ENCODE results near the gene RP9.
A peak's percentile ranks its signal among the peaks of the same experiment; 100 is the strongest.

RP9 gene

DNA sequence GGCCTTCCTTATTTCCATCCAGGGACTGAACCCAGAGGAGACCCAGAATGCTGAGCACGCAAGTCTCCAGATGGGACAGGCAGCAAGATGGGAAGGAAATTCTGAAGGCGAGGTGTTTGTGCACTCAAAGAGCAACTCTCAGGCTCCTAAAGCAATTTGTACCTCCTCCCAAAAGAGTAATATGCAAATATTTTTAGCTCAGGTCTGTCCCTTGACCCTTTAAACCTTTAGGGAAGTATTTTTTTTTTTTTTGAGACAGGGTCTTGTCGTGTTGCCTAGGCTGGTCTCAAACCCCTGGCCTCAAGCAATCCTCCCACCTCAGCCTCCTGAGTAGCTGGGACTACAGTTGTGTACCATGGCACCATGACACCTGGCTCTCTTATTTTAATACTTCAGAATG lies 8.4 kb downstream of the RP9 start:
- no peak for DNase-seq

DNA sequence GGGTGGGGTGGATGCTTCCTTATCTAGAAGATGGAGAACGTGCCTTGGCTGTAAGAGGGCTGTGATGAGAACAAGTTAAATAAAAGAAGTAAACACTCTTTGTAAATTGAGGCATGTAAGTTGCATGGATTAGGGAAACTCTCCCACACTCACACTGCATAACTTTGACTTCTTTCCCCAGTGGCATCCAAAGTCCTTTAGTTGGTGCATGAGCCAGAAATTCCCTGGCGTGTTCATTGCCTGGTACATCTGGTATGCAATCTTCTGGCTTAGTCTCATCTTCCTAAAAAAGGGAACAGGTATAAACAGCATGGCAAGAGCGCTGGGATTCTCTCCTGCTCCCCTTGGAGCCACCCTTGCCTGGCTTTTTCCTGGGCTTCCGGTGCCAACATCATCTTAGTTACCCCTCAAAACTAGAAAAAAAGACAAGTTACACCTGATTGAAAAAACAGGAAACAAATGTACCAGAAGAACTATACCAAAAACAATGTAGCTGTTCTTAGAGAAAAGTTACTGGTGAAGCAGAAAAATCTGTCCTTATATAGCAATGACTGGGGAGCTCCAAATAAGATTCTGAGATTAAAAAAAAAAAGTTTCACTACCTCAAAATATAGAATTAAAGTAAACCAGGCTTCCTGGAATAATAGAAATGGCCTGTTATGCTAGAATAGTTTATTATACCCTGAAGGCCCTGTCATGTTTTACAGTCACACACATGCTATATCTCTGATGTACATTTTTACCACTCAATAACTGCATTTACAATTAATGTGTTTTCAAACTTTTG lies 9.9 kb downstream of the RP9 start:
- no peak for DNase-seq

DNA sequence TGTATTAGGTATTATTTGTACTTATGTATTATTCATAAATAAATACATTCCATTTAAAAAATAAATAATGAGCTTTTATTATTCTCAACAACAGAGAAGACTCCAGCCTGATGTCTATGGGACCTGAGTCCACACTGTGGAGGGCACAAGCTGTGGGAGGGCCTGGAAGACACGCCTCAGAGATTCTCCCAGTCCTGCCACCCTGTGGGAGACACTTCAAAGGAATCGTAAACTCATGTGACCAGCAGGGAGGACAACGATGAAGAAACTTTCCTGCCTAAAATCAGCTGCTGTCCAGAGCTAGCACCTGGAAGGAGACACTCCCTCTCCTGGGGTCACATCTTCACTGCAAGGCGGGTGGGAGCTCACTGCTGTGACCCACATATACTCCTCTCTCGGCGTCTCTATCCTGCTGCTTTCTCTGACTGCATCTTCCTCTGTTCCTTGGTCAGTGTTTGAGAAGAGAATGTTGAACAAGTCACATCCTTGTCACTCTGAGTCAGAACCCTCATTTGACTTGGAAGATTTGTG lies 14.4 kb downstream of the RP9 start:
- peak in 1 of 2 experiments; percentile 4 for DNase-seq

DNA sequence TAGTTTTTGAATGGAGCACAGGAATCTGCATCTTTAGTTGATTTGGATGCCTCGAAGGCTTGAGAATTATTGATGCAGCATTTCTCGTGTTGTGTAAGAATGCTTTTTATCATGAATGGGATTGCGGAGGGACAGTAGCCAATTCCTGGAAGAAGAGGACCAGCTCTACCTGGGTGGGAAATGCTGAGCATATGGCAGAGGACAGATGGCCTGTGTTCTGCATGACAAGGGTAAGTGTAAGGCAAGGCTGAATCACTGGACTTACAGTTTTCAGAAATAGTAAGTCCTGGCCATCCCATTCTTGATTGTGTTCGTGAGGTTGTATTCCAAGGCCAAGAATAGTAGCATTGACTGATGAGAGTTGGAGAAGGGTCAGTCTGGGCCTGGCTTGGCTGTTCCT lies 15.9 kb downstream of the RP9 start:
- DNase-seq = peak in 1 of 2 experiments; percentile 61

DNA sequence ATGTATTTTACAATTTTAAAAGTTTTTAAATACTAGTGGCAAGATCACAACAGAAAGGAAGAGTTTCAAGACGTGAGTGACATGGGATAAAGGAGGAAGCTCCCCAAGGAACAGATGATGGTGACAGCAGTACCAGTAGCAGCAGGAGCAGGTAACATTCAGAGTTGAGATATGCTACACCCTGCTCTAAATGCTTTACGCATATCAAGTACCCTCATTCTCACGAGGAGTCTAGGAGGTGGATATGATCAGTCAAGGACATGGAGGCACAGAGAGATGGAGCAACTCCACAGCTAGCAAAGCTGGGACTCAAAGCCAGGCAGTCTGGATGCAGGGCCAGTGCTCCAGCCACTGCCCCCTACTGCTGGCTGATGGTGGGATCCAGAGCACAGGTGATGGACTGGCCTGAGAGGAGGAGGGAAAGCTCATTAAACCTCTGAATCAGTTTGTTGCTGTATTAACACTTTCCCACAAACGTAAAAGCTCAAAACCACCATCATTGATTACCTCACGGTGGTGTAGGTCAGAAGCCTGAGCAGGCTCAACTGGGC lies 17.5 kb downstream of the RP9 start:
- DNase-seq = peak in 1 of 2 experiments; percentile 19

DNA sequence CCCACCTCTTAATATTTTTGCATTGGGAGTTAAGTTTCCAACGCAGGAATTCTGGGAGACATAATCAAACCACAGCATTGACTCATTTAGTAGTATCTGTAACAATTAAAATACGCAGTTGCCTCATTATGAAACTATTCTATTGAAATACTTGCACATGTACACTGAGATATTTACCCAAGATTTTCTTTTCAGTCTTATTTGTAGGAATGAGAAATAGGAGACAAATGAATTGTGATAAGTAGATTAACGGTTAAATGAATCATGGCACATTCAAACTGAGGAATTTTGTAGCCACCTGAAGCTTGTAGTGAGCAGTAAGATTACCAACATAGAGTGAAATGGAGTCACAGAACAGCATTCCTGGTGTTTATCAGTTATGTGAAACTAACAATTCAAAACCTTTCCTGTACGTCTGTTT lies 18.1 kb downstream of the RP9 start:
- DNase-seq = no peak

DNA sequence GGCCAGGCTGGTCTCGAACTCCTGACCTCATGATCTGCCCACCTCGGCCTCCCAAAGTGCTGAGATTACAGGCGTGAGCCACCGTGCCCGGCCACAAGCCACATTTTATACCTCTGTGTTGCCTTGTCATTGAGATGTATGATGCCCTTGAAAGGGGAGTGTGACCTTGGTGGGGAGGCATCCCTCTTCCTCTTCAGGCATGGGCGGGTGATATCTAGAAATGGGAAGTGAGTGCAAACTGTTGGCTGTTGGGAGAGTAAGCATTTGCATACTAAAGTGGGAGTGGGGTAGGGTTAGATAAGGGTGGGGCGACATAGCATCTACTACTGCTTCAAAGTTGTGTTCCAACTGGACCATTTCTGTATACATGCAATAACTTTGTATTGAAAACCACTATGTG lies 20.1 kb downstream of the RP9 start:
- DNase-seq = no peak

DNA sequence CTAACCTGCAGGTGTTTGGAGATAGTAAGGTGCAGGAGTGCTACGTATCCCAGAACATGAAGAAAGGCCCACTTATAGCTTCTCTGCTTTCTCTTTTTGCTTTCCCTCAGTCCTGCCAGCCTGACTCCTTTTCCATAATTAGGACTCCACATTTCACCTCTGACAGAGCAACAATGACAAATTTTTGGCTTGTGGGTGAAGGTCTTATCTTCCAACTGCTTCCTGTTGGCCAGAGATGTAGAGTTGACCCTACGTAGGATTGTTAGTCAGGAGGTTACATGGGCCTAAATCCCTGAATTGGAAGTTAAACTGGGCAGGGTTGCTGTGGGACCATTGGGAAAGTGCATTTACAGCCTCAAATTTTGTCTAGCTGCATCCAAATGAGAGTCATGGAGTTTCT lies 21.3 kb downstream of the RP9 start:
- no peak for DNase-seq

DNA sequence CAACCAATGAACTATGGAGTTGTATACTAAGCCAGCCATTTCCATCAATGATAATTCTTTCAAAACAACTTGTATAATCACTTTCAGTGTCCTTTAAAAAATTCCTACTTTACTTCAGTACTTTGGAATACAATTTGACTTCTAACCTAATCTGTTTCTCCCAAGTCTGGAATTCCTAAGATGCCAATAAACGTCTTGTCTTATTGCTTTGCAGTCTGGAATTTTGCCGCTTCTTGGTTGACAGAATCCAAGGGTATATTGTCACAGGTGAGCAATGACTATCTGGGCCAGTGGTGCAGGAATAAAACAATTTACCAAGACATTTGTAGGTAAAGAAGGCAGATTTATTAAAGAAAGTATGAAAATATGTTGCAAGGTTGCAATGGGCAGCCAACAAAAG lies 21.8 kb downstream of the RP9 start:
- no peak for DNase-seq

DNA sequence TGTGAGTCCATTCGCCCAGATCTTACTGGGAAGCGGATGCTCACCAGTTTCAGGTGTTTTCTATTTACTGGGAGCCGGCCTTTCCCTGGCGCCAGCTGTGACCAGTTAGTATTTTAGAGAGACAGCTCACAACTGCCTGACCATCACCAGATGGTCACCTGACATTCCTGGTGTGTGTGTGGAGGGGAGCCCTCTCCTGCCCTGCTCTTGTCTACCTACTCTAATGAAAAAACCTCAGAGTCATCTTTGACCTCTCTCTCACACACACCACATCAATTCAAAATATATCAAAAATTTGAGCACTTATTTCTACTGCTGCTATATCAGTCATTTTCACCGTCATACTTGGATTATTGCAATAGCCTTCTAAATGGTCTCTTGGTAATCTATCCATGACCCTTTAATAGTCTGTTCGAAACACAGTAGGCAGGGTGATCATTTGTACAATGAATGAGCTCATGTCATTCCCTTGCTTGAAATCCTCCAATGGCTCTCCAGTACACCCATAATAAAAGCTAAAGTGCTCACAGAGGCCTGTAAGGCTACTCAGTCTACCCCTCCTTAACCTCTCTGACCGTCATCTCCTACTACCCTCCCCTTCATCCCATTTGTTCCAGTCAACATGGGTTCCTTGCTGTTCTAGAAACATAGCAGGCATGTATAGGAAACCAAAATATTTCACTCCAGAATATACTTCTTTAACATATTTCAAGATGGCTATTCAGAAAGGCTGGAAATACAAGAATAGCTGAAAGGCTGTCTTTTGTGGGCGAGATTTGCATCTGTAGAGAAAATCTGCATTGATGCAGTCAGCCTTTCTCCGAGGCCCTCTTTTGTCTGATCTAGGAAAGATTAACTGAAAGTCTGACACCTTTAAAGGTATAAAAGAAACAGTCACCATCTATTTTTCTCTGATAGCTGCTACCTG lies 29.2 kb downstream of the RP9 start:
- DNase-seq = no peak

DNA sequence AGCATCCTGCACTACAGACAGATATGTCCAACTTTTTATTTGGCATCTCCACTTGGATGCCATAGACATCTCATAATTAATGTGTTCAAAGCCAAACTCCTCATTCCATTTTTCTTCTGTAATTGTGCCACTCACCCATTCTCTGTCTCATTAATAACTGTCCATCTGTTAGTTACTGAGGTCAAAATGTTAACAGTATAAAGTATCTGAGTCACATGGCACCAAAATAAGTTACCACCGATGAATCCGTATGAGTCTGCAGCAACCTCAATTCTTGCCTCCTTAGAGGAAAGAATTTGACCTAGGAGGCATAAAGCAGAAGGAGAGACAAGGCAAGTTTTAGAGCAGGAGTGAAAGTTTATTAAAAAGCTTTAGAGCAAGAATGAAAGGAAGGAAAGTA lies 30.1 kb downstream of the RP9 start:
- DNase-seq = no peak

DNA sequence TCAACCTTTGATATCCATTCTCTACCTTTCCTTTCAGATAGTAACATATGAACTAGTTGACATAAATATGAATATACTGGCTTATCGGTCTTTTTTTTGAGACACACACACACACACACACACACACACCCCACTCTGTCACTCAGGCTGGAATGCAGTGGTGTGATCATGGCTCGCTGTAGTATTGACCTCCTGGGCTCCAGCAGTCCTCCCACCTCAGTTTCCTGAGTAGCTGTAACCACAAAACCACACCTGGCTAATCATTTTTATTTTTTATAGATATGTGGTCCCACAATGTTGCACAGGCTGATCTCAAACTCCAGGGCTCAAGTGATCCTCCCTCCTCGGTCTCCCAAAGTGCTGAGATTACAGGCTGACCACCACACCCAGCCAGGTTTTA lies 32.5 kb downstream of the RP9 start:
- no peak for DNase-seq

DNA sequence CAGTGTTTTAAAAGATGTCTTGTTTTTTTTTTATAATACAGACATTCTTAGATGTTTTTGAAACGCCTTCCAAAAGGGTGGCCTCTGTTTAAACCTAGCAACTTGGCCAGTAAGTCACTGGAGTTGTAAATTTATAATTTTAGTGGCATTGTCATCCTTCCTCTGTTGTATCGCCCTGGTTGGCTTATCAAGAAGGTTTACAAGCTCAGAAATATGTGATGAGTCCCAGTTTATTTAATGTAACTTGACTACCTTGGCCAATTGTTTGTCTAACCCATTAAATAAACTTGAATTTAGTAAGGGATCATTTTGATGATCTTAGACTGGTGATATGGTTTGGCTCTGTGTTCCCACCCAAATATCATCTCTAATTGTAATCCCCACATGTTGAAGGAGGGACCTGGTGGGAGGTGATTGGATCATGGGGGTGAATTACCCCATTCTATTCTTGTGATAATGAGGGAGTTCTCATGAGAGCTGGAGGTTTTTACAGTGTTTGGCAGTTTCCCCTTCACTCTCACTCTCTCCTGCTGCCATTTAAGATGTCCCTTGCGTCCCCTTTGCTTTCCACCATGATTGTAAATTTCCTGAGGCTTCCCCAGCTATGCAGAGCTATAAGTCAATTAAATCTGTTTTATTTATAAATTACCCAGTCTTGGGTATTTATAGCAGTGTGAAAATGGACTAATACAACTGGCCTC lies 33.2 kb downstream of the RP9 start:
- no peak for DNase-seq

DNA sequence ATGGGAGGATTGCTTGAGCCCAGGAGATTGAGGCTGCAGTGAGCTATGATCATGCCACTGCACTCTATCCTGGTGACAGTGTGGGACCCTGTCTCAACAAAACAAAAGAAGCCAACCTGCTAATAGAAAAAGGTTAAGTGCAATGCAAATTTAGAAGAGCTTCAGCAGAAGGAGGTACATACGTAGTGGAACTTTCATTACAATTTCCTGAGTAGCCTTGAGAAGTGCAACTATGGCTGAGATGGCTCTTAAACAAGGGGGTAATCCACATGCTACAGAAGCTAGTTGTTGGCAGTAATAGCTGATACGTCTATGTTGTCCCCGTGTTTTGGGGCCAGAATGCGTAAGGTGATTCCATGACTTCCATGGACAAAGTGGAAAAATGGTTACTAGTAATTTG lies 36.0 kb downstream of the RP9 start:
- DNase-seq = no peak

DNA sequence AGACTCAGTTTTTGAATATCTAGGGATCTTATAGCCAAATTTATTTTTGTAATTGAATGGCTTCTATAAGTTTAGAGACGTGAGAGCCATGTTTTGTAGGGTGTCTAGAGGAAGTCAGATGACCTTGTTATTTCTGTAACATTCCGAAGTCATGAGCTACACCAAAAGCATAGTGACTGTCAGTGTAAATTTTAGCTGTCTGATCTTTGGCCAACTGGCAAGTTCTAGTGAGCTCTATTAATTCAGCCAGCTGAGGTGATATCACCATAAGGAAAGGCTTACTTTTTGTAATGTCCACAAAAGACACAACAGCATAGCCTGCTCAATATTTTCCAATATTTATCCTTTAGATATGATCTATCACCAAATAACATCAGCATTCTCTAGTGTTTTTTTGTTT lies 36.7 kb downstream of the RP9 start:
- no peak for DNase-seq

DNA sequence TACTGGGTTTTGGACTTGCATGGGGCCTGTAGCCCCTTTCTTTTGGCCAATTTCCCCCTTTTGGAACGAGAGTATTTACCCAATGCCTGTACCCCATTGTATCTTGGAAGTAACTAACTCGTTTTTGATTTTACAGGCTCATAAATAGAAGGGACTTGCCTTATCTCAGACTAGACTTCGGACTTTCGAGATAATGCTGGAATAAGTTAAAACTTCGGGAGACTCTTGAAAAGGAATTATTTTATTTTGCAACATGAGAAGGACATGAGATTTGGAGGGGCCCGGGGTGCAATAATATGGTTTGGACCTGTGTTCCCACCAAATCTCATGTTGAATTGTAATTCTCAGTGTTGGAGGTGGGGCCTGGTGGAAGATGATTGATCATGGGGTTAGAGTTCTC lies 38.4 kb downstream of the RP9 start:
- DNase-seq = no peak

DNA sequence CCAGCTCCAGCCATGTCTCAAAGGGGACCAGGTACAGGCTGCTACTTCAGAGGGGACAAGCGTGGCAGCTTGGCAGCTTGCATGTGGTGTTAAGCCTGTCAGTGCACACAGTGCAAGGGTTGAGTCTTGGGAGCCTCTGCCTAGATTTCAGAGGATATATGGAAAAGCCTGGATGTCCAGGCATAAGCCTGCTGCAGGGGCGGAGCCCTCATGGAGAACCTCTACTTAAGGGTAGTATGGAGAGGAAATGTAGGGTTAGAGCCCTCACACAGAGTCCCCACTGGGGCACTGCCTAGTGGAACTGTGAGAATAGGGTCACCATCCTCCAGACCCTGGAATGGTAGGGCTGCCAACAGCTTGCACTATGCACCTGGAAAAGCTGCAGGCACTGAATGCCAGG lies 38.9 kb downstream of the RP9 start:
- DNase-seq = no peak

DNA sequence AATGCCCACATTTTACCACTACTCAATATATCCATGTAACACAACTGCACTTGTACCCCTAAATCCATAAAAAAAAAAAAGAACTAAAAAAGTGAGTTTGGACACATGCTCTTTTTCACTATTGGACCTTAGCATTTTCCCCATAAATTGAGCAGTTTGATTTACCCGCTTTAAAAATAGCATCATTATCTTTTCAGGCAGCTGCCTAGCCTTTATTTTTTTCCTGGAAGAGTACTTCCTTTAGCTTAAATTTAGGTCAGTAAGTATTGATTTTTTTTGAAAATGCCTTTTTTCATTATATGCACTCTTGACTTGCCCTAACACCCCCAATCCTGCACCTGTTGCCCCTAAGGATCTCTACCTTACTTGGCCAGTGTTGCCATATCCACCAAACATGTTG lies 41.3 kb downstream of the RP9 start:
- DNase-seq = no peak

DNA sequence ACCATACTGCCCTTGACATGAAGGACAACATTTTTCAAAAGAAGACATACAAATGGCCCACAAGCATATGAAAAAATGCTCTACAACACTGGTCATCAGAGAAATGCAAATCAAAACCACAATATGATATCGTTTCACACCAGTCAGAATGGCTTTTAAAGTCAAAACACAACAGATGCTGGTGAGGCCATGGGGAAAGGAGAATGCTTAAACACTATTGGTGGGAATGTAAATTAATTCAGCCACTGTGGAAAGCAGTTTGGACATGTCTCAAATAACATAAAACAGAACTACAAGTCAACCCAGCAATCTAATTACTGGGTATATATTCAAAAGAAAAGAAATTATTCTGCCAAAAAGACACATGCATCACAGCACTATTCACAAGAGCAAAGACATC lies 42.4 kb downstream of the RP9 start:
- no peak for DNase-seq

DNA sequence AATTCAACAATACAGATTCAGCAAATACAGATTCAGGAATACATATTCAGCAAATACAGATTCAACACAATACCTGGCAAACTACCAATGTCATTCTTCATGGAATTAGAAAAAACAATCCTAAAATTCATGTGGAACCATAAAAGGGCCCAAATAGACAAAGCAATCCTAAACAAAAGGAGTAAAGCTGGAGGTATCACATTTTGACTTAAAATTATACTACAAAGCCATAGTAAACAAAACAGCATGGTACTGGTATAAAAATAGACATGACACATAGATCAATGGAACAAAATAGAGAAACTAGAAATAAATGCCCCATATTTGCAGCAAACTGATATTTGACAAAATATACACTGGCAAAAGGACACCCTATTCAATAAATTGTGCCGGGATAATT lies 43.2 kb downstream of the RP9 start:
- DNase-seq = no peak

DNA sequence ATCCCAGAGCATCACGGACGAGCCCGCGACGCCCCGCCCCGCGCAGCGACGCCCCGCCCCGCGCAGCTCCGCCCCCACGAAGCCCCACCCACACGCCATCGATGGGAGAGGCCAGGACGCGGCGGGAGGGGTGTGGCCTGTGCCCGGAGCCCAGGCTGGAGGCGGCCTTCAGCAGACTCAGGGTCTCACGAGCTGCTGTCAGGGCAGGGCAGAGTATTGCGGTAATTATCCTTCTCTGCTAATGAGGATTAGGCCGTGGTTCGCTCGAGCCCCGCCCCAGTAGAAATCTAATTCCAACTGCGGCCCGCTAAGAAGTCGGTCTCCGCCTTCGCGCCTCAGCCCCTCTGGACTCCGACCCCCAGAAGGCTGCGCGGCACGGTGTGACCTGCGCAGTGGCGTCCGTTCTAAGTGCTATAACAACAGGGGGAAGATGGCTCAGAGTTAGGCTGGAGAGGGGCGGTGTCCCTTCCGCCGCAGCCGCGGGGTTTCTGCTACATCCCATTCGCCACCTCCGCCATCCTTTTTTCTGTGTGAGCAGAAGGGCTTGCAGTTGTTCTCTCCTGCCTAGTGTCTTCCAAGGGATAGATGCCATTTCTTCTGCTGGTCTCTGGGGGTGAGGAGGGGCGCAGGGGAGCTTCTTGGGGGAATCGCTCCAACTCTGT lies 46.3 kb downstream of the RP9 start:
- DNase-seq = peak; percentile 95 to 97

DNA sequence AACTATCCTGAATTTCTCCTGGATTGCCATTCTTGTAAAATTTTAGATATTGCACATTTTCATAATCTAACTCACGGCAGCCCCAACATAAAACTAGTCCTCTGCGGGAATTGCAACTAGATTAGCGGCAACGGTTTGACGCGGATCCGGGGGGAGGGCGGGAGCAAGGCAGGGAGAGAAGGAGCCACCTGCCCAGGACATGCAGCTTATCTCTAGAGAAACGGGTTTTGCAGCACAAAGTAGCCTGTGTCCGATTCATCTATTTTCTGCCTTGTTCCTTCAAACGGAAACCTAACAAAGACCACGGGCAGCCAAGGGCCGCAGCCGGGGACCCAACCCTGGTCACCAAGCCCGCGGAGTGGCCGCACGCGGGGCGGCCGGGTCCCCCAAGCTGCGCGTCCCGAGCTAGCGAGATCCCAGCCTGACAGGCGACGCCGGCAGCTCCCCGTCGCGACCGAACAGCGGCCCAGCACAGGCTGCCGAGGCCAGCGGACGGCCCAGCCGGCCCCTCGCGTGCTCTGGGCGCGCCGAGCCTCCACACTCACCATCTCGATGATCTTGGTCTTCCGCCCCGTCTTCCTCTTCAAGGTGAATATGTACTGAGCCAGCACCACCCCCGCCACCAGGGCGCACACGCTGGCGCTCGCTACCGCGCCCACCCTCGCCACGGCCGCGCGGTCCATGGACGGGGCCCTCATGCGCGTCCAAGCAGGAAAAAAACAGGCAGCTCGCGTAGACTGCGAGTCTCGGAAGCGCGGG lies 47.0 kb downstream of the RP9 start, which contains the start of gene NT5C3A:
Gene NT5C3A, minus strand, starts transcription at position 754 of the 759 bp plus-strand sequence. Its CDS starts 71 bp downstream, at position 683.
- DNase-seq = peak; percentile 39 to 49

All from NCI-H524 (cell line).